ENCODE data around the gene OR5T2. TPM values are rescaled to one million over a fixed set of nuclear protein-coding genes. Genes with fewer than 3 reads are reported as not detected.
"Not testable (repeated sequence)": the region's sequence is repeated elsewhere in the genome, so short reads cannot be mapped to it uniquely, and the experiment has no call there.

OR5T2 gene
- not detected for total RNA-seq
- polyA plus RNA-seq: not detected
- long read RNA-seq, donor 1: 0 reads
- long read RNA-seq, donor 2: 0 reads

DNA sequence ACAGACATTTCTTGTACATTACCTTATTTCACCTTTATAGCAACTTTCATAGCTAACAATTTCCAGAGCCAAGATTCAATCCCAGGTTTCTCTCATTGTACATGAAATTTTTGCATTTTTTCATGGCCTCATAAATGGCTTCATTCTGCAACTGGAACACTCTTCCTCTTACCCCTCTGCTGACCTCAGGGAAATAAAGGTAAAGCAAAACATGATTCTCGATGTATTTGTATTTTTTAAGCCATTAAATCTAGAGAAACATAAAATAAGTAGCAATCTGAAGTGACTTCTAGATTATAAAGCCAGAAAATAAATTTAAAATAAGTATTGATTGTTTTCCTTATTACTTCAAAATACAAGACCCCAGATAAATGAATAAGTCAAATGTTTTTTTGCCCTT lies at the start of gene OR5T2:
TSS of gene OR5T2 (minus strand) at position 101 of the 400 bp plus-strand sequence. CDS start 1,193 bp downstream, outside the sequence.
- intact Hi-C loops (cut with DNase I; ENCODE audit: low total_unique reads): no loop called here
- Histone ChIP-seq H3K9me3 (peaks cover 0 to 43% (median 22%) of the 10 kb centered on the region in 8 donors), H3K27me3 (replicated peaks in 1 of 7) (no peaks in the 10 kb centered on the region), H3K36me3 (no peaks in the 10 kb centered on the region), H3K4me1 (no peaks in the 10 kb centered on the region), H3K27ac (no peak within 1 kb of the TSS), H3K4me3 (no peak within 1 kb of the TSS)
- 45 to 61% (median 47%) methylated on average over 1 of the region's 1 CpG for WGBS, 5 donors
- TF ChIP-seq POLR2AphosphoS5 (IDR thresholded peaks at IDR 0.05) (no peak), CTCF (IDR thresholded peaks at IDR 0.05 in 8 of 11, conservative IDR thresholded peaks at IDR 0.05 in 3 of 11) (no peak)
- DNase-seq: no peak

DNA sequence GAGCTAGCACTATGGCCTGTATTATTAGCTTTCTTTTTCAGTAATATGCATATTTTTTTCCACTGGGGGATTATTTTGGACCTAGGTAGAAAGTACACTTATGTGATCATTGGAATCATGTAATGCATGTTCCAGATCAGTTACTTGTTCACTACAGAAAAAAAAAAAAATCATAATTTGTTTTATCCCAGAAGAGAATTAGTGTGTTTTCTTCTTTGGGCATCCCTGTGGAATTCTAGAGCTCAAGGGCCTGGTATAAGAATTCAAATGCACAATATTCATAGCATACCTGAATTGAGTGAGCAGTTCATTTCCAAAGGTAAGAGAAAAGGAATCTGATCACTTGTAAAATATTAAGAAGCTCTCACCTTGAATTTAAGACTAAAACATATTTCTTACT lies 39.8 kb upstream of the OR5T2 start, which contains the start of gene OR5T1:
TSS of gene OR5T1 (plus strand) at position 301 of the 400 bp plus-strand sequence. CDS start 1,485 bp downstream, outside the sequence.
- Histone ChIP-seq H3K27me3 (replicated peaks in 1 of 7) (no peaks in the 10 kb centered on the region), H3K27ac (no peak within 1 kb of the TSS), H3K4me3 (no peak within 1 kb of the TSS), H3K9me3 (peaks cover 2 to 44% (median 19%) of the 10 kb centered on the region in 8 donors), H3K4me1 (no peaks in the 10 kb centered on the region), H3K36me3 (no peaks in the 10 kb centered on the region)
- TF ChIP-seq POLR2AphosphoS5 (IDR thresholded peaks at IDR 0.05): no peak
- TF ChIP-seq POLR2A (IDR thresholded peaks at IDR 0.05): no peak
- no peak for TF ChIP-seq CTCF (IDR thresholded peaks at IDR 0.05 in 8 of 11, conservative IDR thresholded peaks at IDR 0.05 in 3 of 11)
- no peak for DNase-seq
- intact Hi-C loops (cut with DNase I; ENCODE audit: low total_unique reads): no loop called here

GRCh38 chr11:56271092-56271491 lies 37.0 kb upstream of the OR5T2 start:
- Histone ChIP-seq H3K27me3 (replicated peaks in 1 of 7) (no peaks in the 10 kb centered on the region), H3K27ac (no peak overlapping the region)
- no peak for DNase-seq

DNA sequence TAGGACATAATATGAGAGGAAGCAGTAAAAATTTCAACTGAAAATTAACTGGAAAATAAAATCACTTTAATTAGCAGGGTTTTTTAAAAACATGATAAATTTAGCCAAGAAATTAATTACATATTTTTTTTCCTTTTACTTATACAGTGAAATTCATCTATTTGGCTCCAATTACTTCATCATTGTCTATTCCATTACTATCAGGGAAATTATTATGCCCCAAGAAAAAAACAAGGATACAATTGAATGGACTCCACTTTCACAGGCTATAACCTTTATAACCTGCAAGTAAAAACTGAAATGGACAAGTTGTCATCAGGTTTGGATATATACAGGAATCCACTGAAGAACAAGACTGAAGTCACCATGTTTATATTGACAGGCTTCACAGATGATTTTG lies 17.9 kb upstream of the OR5T2 start, which contains the start of gene OR5T3:
TSS of gene OR5T3 (plus strand) at position 301 of the 400 bp plus-strand sequence. CDS start at position 301, 0 bp downstream.
- H3K27ac ChIP-seq: no peak within 1 kb of the TSS
- DNase-seq: no peak
- H3K4me3 ChIP-seq: no peak within 1 kb of the TSS
- peaks cover 0 to 28% (median 8%) of the 10 kb centered on the region in 8 donors for H3K9me3 ChIP-seq
- no peaks in the 10 kb centered on the region for H3K36me3 ChIP-seq
- no peaks in the 10 kb centered on the region for H3K4me1 ChIP-seq
- no peak for TF ChIP-seq POLR2A (IDR thresholded peaks at IDR 0.05)
- TF ChIP-seq CTCF (IDR thresholded peaks at IDR 0.05 in 8 of 11, conservative IDR thresholded peaks at IDR 0.05 in 3 of 11): no peak
- no peak for TF ChIP-seq POLR2AphosphoS5 (IDR thresholded peaks at IDR 0.05)
- intact Hi-C loops (cut with DNase I; ENCODE audit: low total_unique reads): no loop called here
- no peaks in the 10 kb centered on the region for H3K27me3 ChIP-seq (replicated peaks in 1 of 7)

More at GRCh38 chr11:56271092-56271491, 37.0 kb upstream of the OR5T2 start:
- intact Hi-C loops (cut with DNase I; ENCODE audit: low total_unique reads): no loop called here
- WGBS, 5 donors: 61 to 72% (median 67%) methylated on average over 3 of the region's 3 CpGs
- Histone ChIP-seq H3K9me3 (peaks cover 2 to 46% (median 33%) of the 10 kb centered on the region in 8 donors), H3K4me1 (no peaks in the 10 kb centered on the region), H3K36me3 (no peaks in the 10 kb centered on the region), H3K4me3 (no peak overlapping the region)
- TF ChIP-seq POLR2AphosphoS5 (IDR thresholded peaks at IDR 0.05) (no peak), CTCF (IDR thresholded peaks at IDR 0.05 in 8 of 11, conservative IDR thresholded peaks at IDR 0.05 in 3 of 11) (no peak), POLR2A (IDR thresholded peaks at IDR 0.05) (no peak)

DNA sequence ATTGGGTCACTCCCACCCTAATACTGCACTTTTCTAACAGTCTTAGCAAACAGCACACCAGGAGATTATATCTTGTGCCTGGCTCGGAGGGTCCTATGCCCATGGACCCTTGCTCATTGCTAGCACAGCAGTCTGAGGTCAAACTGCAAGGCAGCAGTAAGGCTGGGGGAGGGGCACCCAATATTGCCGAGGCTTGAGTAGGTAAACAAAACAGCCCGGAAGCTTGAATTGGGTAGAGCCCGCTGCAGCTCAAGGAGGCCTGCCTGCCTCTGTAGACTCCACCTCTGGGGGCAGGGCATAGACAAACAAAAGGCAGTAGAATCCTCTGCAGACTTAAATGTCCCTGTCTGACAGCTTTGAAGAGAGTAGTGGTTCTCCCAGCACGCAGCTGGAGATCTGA lies 14.3 kb downstream of the OR5T2 start:
- H3K4me3 ChIP-seq; H3K27ac ChIP-seq; H3K27me3 ChIP-seq (replicated peaks in 1 of 7); H3K4me1 ChIP-seq; DNase-seq; intact Hi-C loops (cut with DNase I; ENCODE audit: low total_unique reads); H3K36me3 ChIP-seq: not testable (repeated sequence)
- H3K9me3 ChIP-seq: peaks cover 3 to 60% (median 42%) of the 10 kb centered on the region in 8 donors
- WGBS, 5 donors: 81 to 96% (median 87%) methylated on average over 4 to 5 of the region's 5 CpGs
